ENCODE results near the gene NAP1L4. TPM values are rescaled to one million over a fixed set of nuclear protein-coding genes. Genes with fewer than 3 reads are reported as not detected.

NAP1L4 gene
- total RNA-seq, 1 donor = 72.0 TPM

GRCh38 chr11:2903672-2904011 is 88.5 kb downstream of the NAP1L4 start:
- Histone ChIP-seq H3K27me3 (ENCODE audit: insufficient read depth, low read length) (no peaks in the 10 kb centered on the region), H3K27ac (ENCODE audit: low read depth, low read length) (no peak overlapping the region), H3K4me3 (ENCODE audit: insufficient read depth, low read length) (no peak overlapping the region), H3K79me2 (ENCODE audit: insufficient read depth, low read length) (no peaks in the 10 kb centered on the region), H4K20me1 (ENCODE audit: insufficient read depth, low read length) (no peaks in the 10 kb centered on the region), H2AFZ (ENCODE audit: low read length) (no peak overlapping the region), H3K4me2 (ENCODE audit: insufficient read depth, low read length) (no peak overlapping the region), H3K36me3 (ENCODE audit: insufficient read depth, low read length) (no peaks in the 10 kb centered on the region), H3K9me3 (ENCODE audit: low read depth, low read length) (no peaks in the 10 kb centered on the region), H3K4me1 (ENCODE audit: insufficient read depth, low read length) (peaks cover 4% of the 10 kb centered on the region)
- no peak for TF ChIP-seq CTCF (IDR thresholded peaks at IDR 0.05; ENCODE audit: extremely low read depth, low read depth, low read length)
- no peak for DNase-seq (ENCODE audit: insufficient read length, low spot score, missing footprints)

GRCh38 chr11:2902784-2903671 is 89.1 kb downstream of the NAP1L4 start:
- no peak for DNase-seq (ENCODE audit: insufficient read length, low spot score, missing footprints)
- Histone ChIP-seq H3K9me3 (ENCODE audit: low read depth, low read length) (no peaks in the 10 kb centered on the region), H2AFZ (ENCODE audit: low read length) (peak overlapping the region; percentile 85), H3K27ac (ENCODE audit: low read depth, low read length) (no peak overlapping the region), H3K4me2 (ENCODE audit: insufficient read depth, low read length) (peak overlapping the region; percentile 86), H3K36me3 (ENCODE audit: insufficient read depth, low read length) (no peaks in the 10 kb centered on the region), H3K79me2 (ENCODE audit: insufficient read depth, low read length) (no peaks in the 10 kb centered on the region), H3K27me3 (ENCODE audit: insufficient read depth, low read length) (no peaks in the 10 kb centered on the region), H4K20me1 (ENCODE audit: insufficient read depth, low read length) (no peaks in the 10 kb centered on the region), H3K4me3 (ENCODE audit: insufficient read depth, low read length) (peak overlapping the region; percentile 82), H3K4me1 (ENCODE audit: insufficient read depth, low read length) (peaks cover 10% of the 10 kb centered on the region)
- TF ChIP-seq CTCF (IDR thresholded peaks at IDR 0.05; ENCODE audit: extremely low read depth, low read depth, low read length) = no peak

- H4K20me1 ChIP-seq (ENCODE audit: insufficient read depth, low read length) = no peaks in the 10 kb centered on the region
- peaks cover 10% of the 10 kb centered on the region for H3K4me1 ChIP-seq (ENCODE audit: insufficient read depth, low read length)
- peak overlapping the region; percentile 85 for H2AFZ ChIP-seq (ENCODE audit: low read length)
- H3K27ac ChIP-seq (ENCODE audit: low read depth, low read length) = peak overlapping the region; percentile 41
- no peaks in the 10 kb centered on the region for H3K79me2 ChIP-seq (ENCODE audit: insufficient read depth, low read length)
- no peak for TF ChIP-seq CTCF (IDR thresholded peaks at IDR 0.05; ENCODE audit: extremely low read depth, low read depth, low read length)
- no peaks in the 10 kb centered on the region for H3K9me3 ChIP-seq (ENCODE audit: low read depth, low read length)
- H3K27me3 ChIP-seq (ENCODE audit: insufficient read depth, low read length) = no peaks in the 10 kb centered on the region
- peak; percentile 100 for DNase-seq (ENCODE audit: insufficient read length, low spot score, missing footprints)
- H3K4me2 ChIP-seq (ENCODE audit: insufficient read depth, low read length) = peak overlapping the region; percentile 86
- H3K36me3 ChIP-seq (ENCODE audit: insufficient read depth, low read length) = no peaks in the 10 kb centered on the region
- peak overlapping the region; percentile 82 for H3K4me3 ChIP-seq (ENCODE audit: insufficient read depth, low read length)
Measured at GRCh38 chr11:2901854-2902783, 90.0 kb downstream of the NAP1L4 start.

Data from osteoblast (primary cell).